ENCODE measurements around the gene NPR3. TPM values are rescaled to one million over a fixed set of nuclear protein-coding genes. Genes with fewer than 3 reads are reported as not detected.
"Not testable (repeated sequence)": the region's sequence is repeated elsewhere in the genome, so short reads cannot be mapped to it uniquely, and the experiment has no call there.

The NPR3 gene
- polyA plus RNA-seq, 4 donors, result 9.0 to 30.0 (median 21.7) TPM

- not testable (repeated sequence) for DNase-seq (ENCODE audit: low read depth in 4 of 4, low spot score in 3 of 4)
Measured at GRCh38 chr5:32805462-32805861, 94.3 kb downstream of the NPR3 start.

- DNase-seq (ENCODE audit: low read depth in 4 of 4, low spot score in 3 of 4), result no peak
Measured at GRCh38 chr5:32805971-32806638, 95.0 kb downstream of the NPR3 start.

- DNase-seq (ENCODE audit: low read depth in 4 of 4, low spot score in 3 of 4), result no peak
Measured at GRCh38 chr5:32808783-32809182, 97.7 kb downstream of the NPR3 start.

- no peak for DNase-seq (ENCODE audit: low read depth in 4 of 4, low spot score in 3 of 4)
Measured at GRCh38 chr5:32810804-32811203, 99.7 kb downstream of the NPR3 start.

- DNase-seq (ENCODE audit: low read depth in 4 of 4, low spot score in 3 of 4), result no peak
Measured at GRCh38 chr5:32812399-32812798, 101.3 kb downstream of the NPR3 start.

GRCh38 chr5:32814141-32814540 is 103.0 kb downstream of the NPR3 start:
- DNase-seq (ENCODE audit: low read depth in 4 of 4, low spot score in 3 of 4), result no peak

- no peak for DNase-seq (ENCODE audit: low read depth in 4 of 4, low spot score in 3 of 4)
Measured at GRCh38 chr5:32814620-32815019, 103.5 kb downstream of the NPR3 start.

GRCh38 chr5:32827981-32828380 is 116.9 kb downstream of the NPR3 start:
- no peak for DNase-seq (ENCODE audit: low read depth in 4 of 4, low spot score in 3 of 4)

- no peak for DNase-seq (ENCODE audit: low read depth in 4 of 4, low spot score in 3 of 4)
Measured at GRCh38 chr5:32828492-32828891, 117.4 kb downstream of the NPR3 start.

GRCh38 chr5:32831624-32832023 is 120.5 kb downstream of the NPR3 start:
- no peak for DNase-seq (ENCODE audit: low read depth in 4 of 4, low spot score in 3 of 4)

- DNase-seq (ENCODE audit: low read depth in 4 of 4, low spot score in 3 of 4), result no peak
Measured at GRCh38 chr5:32833127-32833526, 122.0 kb downstream of the NPR3 start.

- DNase-seq (ENCODE audit: low read depth in 4 of 4, low spot score in 3 of 4), result no peak
Measured at GRCh38 chr5:32833663-32834062, 122.5 kb downstream of the NPR3 start.

GRCh38 chr5:32834251-32834650 is 123.1 kb downstream of the NPR3 start:
- no peak for DNase-seq (ENCODE audit: low read depth in 4 of 4, low spot score in 3 of 4)

- DNase-seq (ENCODE audit: low read depth in 4 of 4, low spot score in 3 of 4), result no peak
Measured at GRCh38 chr5:32836176-32836575, 125.1 kb downstream of the NPR3 start.

- no peak for DNase-seq (ENCODE audit: low read depth in 4 of 4, low spot score in 3 of 4)
Measured at GRCh38 chr5:32837211-32837610, 126.1 kb downstream of the NPR3 start.

GRCh38 chr5:32839106-32839505 is 128.0 kb downstream of the NPR3 start:
- no peak for DNase-seq (ENCODE audit: low read depth in 4 of 4, low spot score in 3 of 4)

- DNase-seq (ENCODE audit: low read depth in 4 of 4, low spot score in 3 of 4), result no peak
Measured at GRCh38 chr5:32840606-32841005, 129.5 kb downstream of the NPR3 start.

Other genes starting within 250 kb of the NPR3 start
- 100 to 1,000 TPM; 286 to 443 (median 325) TPM for gene SUB1, start 125.8 kb upstream of the NPR3 start, polyA plus RNA-seq (ENCODE audit: insufficient read length in 4 of 4)

All from left renal pelvis (tissue), 4 donors.